Measurements from ENCODE around the gene SLC22A8. TPM values are rescaled to one million over a fixed set of nuclear protein-coding genes. Genes with fewer than 3 reads are reported as not detected.

SLC22A8 gene
- total RNA-seq, 1 donor from 2014 or later = not detected

- no peak for ATAC-seq (ENCODE audit: poor library complexity)
- intact Hi-C loops (cut with DNase I) = no loop called here
- DNase-seq = no peak
Observed at GRCh38 chr11:62999156-62999555, 16.5 kb downstream of the SLC22A8 start.

GRCh38 chr11:62996271-62996670, 19.4 kb downstream of the SLC22A8 start:
- no peak for ATAC-seq (ENCODE audit: poor library complexity)
- no peak for DNase-seq
- intact Hi-C loops (cut with DNase I) = no loop called here

DNA sequence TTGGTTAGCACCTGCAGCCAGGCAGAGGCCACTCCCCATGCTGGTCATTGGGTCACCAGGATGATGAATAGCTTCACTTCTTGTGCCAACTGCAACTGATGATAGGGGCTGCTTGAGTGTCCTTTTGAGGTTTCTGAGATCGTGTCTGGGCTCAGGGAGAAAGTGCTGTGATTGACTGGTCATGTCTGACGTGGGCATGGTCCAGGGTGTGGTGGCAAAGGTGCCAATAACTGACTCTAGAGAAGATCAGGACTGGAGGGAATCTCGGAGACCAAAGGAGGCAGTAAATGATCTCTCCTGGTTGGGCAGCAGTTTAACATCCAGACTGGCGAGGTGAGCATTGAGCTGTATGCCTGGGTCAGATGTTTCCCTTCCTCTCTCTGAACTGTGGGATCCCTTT, 20.9 kb downstream of the SLC22A8 start:
- ATAC-seq (ENCODE audit: poor library complexity) (no peak), DNase-seq (no peak)
- intact Hi-C loops (cut with DNase I) = no loop called here

GRCh38 chr11:62988276-62988675, 27.4 kb downstream of the SLC22A8 start:
- ATAC-seq (ENCODE audit: poor library complexity) (no peak), DNase-seq (no peak)
- intact Hi-C loops (cut with DNase I) = no loop called here

GRCh38 chr11:62985041-62985750, 30.4 kb downstream of the SLC22A8 start:
- no peak for ATAC-seq (ENCODE audit: poor library complexity)
- DNase-seq = no peak
- intact Hi-C loops (cut with DNase I) = no loop called here

- DNase-seq (no peak), ATAC-seq (ENCODE audit: poor library complexity) (no peak)
- intact Hi-C loops (cut with DNase I) = no loop called here
Observed at GRCh38 chr11:62984451-62984991, 31.1 kb downstream of the SLC22A8 start, which contains the start of gene SLC22A6. Gene SLC22A6 (minus strand): TSS chr11:62984967. CDS start chr11:62984690, 277 bp downstream.

DNA sequence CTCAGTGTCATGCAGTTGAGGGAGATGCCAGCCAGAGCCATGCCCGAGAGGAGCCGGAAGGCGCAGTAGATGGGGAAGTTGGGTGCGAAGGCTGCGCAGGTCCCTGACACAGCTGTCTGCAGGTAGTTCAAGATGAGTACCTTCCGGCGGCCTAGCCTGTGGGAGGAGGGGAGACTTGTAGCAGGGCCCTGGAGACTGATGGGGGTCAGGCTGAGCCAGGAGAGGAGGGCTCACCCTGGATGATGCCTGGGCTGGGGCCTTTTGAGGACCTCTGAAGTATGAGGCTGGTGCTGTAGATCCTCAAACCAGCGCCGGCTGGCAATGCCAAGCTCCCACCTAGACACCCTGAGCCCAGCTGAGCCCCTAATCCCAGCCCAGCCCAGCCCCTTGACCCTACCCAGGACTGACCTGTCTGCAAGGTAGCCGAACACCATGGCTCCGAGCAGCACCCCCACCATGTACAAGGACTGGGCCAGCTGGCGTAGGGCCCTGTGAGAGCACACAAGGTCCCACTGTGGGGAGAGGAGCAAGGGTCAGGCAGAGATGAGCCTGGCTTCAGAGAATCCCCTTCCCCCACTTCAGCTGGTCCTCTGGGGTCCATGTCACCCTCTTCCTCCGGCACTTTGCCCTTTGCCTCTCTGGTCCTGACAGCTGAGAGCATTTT, 32.0 kb downstream of the SLC22A8 start:
- DNase-seq (no peak), ATAC-seq (ENCODE audit: poor library complexity) (no peak)
- intact Hi-C loops (cut with DNase I) = no loop called here

DNA sequence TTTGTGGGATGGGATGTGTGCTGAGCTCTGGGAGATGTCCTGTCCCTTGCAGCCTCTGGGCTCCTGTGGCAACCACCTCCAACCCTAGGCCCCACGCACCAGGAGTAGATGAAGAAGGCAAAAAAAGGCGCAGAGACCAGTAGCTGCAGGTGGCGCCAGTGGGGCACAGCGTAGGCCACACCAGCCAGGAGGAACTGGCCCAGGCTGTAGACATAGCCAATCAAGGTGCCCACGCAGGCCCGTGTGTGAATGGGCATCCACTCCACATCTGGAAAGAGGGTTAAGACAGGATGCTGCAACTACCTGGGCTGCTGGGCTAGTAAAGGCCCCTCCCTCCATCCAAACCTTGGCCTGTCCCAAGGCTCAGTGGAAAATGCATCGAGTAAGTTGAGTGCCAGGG, 33.9 kb downstream of the SLC22A8 start:
- DNase-seq (no peak), ATAC-seq (ENCODE audit: poor library complexity) (no peak)
- intact Hi-C loops (cut with DNase I) = no loop called here

DNA sequence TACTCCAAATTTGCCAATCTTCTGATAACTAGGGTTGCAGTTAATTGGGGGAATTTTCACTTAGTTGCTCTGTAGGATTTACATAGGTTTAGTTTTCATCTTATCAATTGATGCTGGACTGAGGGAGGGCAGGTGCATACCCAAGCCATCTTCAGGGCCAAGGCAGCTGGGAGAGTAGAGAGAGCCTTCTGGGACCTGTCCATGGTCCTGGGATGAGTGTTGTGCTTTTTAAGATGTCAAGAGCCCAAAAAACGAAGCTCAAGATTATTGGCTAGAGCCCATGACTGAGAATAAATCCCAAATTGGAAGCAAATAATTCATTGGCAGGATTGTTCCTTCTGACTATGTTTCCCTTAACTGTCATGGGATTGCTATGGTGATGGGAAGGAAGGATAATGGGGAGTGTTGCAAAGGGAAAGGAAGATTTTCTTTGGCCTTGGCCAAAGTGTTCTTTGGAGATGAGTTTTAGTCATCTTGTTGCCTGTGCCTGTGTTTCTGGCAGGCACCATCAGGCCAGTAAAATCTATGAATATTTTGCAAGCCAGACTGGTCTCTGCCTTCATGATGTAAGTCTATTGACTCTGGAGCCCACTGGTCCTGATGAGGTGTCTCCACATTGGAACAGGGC, 35.4 kb downstream of the SLC22A8 start:
- no peak for DNase-seq
- ATAC-seq (ENCODE audit: poor library complexity) = no peak
- intact Hi-C loops (cut with DNase I) = no loop called here

GRCh38 chr11:62976109-62976508, 39.5 kb downstream of the SLC22A8 start:
- intact Hi-C loops (cut with DNase I) = loop anchor here (10.0 kb wide), 1 partner anchor 71 kb away; no protein-coding TSS in a partner anchor
- no peak for ATAC-seq (ENCODE audit: poor library complexity)

DNA sequence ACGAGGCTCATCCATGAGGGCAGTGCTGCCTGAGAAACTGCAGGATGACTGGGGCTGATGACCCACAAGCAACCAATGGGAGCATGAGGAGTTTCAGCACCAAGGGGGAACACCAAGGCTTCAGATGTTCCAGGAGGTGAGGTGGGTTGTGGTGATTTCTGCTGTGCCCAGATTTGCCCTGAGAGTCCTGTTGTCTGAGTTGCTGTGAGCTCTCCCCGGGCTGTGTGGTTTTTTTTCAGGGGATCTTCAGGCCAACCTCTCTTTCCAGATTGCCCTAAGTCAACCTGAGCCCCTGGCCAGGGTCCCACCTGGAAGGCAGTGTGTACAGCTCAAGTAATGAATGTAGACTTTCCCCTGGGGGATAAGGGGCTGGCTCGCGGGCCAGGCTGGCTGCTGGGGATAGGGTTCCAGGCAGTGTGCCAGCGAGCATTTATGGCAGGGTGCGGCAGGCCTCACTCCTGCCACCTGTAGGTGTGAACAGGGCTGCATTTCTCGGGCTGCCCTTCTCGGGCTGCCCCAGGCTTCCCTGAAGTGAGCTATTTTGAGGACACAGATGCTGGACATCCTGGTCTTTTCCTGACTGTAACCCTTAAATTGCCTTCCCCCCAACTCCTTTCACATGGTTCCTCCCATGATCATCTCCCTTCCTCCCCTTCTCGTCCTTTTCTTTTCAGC, 40.7 kb downstream of the SLC22A8 start:
- DNase-seq (peak; percentile 72), ATAC-seq (ENCODE audit: poor library complexity) (peak; percentile 94)
- intact Hi-C loops (cut with DNase I) = loop anchor here (10.0 kb wide), 1 partner anchor 70 kb away; no protein-coding TSS in a partner anchor

More at GRCh38 chr11:62976109-62976508, 39.5 kb downstream of the SLC22A8 start:
- DNase-seq = no peak

DNA sequence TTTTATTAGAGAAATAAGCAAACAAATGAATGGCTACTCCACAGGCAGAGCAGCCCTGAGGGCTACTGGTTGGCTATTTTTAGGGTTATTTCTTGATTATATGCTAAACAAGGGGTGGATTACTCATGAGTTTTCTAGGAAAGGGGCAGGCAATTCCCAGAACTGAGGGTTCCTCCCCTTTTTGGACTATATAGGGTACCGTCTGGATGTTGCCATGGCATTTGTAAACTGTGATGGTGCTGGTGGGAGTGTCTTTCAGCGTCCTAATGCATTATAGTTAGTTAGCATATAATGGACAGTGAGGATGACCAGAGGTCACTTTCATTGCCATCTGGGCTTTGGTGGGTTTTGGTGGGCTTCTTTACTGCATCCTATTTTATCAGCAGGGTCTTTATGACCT, 50.1 kb downstream of the SLC22A8 start:
- DNase-seq (no peak), ATAC-seq (ENCODE audit: poor library complexity) (no peak)
- intact Hi-C loops (cut with DNase I) = no loop called here

- DNase-seq (no peak), ATAC-seq (ENCODE audit: poor library complexity) (no peak)
- intact Hi-C loops (cut with DNase I) = no loop called here
Observed at GRCh38 chr11:62962391-62962790, 53.2 kb downstream of the SLC22A8 start.

GRCh38 chr11:62961017-62961570, 54.5 kb downstream of the SLC22A8 start:
- intact Hi-C loops (cut with DNase I) = no loop called here
- DNase-seq = no peak
- no peak for ATAC-seq (ENCODE audit: poor library complexity)

- intact Hi-C loops (cut with DNase I) = no loop called here
- DNase-seq = no peak
- no peak for ATAC-seq (ENCODE audit: poor library complexity)
Observed at GRCh38 chr11:62959422-62959980, 56.1 kb downstream of the SLC22A8 start.

DNA sequence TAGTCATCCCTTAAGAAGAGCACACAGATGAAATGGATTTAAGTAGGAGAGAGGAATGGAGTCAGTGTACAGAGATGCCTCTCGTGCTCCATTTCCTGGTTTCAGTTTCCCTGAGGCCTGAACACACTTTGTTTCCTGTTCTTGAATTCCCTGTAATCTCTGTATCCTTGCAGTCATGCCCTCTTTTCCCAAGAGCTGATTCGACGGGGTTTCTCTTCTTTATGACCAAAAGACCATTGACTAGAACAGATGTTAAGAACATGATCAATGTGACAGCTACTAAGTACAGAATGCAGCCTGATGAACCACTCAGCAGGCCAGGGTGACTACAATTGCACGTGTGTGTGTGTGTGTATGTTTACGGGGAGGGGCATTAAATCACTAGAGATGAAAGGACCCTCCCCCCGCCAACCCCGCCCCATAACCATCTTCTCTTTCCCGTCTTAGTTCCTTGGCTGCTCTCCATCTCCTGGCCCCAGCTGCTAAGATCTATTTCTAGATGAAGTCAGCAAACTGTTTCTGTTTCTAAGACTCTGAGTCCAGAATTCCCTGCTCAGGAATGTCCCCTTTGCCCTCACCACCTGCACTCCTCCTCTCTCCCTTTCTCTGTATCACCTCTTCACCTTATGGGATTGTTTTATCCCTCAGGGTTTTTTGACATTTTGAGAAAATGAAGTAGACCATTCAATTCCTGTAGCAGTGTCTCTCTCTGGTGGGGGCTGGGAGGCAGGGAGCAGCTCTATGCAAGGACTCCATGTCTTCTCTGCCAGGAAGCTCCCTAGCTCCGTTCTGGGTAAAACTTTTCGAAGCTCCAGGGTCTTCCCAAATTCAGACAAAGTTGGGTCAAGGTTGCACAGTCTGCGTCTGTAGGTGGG, 56.9 kb downstream of the SLC22A8 start:
- intact Hi-C loops (cut with DNase I) = no loop called here
- ATAC-seq (ENCODE audit: poor library complexity) = peak; percentile 22

GRCh38 chr11:62957147-62957546, 58.5 kb downstream of the SLC22A8 start:
- DNase-seq (no peak), ATAC-seq (ENCODE audit: poor library complexity) (no peak)
- intact Hi-C loops (cut with DNase I) = no loop called here

More for the DNA sequence above, 56.9 kb downstream of the SLC22A8 start:
- peak; percentile 50 for DNase-seq

Data from Right ventricle myocardium superior (tissue), 1 donor.